OCI-LY7 (cell line): Measurements from ENCODE around the gene OTOP3. TPM values are rescaled to one million over a fixed set of nuclear protein-coding genes. Genes with fewer than 3 reads are reported as not detected.

ENCODE experiments used
- BruUV-seq: library from RNA; stranded (reverse); fragments of 400-500 nt; replicated peaks from 2 replicates; lab custom pipeline; 2021; lab: Mats Ljungman, UMichigan
- CTCF ChIA-PET: fragments of 300-600 bp; sonication (Branson Sonifier 250); formaldehyde crosslinking; loops from one replicate; lab custom pipeline; 2022; ENCODE audit warnings: antibody characterized with exemption; ENCODE audit not compliant: unreplicated experiment; lab: Charles Lee
- POLR2A ChIA-PET: fragments of 300-600 bp; sonication (Branson Sonifier 250); formaldehyde crosslinking; loops from one replicate; lab custom pipeline; 2022; ENCODE audit warnings: antibody characterized with exemption; lab: Charles Lee
- DNase-seq: peaks from one replicate; pipeline ENCODE4 v3.0.0-alpha.2; 2015; ENCODE audit warnings: low spot score
- H2AFZ ChIP-seq: fragments of 200-600 bp; sonication (generic), shearing (Covaris generic); 2 replicates; pipeline ENCODE4 v1.6.1; 2014; ENCODE audit warnings: mild to moderate bottlenecking, antibody characterized with exemption, low read length, moderate library complexity
- H3K27ac ChIP-seq: fragments of 200-600 bp; sonication (generic); 2 replicates; pipeline ENCODE4 v1.5.1; 2014; ENCODE audit warnings: mixed run types, low read depth, mild to moderate bottlenecking, moderate library complexity, low read length, inconsistent platforms; ENCODE audit not compliant: poor library complexity, severe bottlenecking
- H3K36me3 ChIP-seq: fragments of 200-600 bp; sonication (generic); 2 replicates; pipeline ENCODE4 v1.6.1; 2014; ENCODE audit warnings: mild to moderate bottlenecking, antibody characterized with exemption, low read length, moderate library complexity, mixed read lengths; ENCODE audit not compliant: insufficient read depth
- H3K4me1 ChIP-seq: fragments of 200-600 bp; sonication (generic); 2 replicates; pipeline ENCODE4 v1.5.1; 2014; ENCODE audit warnings: mild to moderate bottlenecking, low read length; ENCODE audit not compliant: insufficient read depth, poor library complexity, severe bottlenecking
- H3K4me2 ChIP-seq: fragments of 200-600 bp; sonication (generic); 2 replicates; pipeline ENCODE4 v1.6.1; 2014; ENCODE audit warnings: mild to moderate bottlenecking, low read length
- H3K4me3 ChIP-seq: fragments of 200-600 bp; sonication (generic); 2 replicates; pipeline ENCODE4 v1.5.1; 2014; ENCODE audit warnings: mild to moderate bottlenecking, low read depth, low read length; ENCODE audit not compliant: poor library complexity, severe bottlenecking
- H3K79me2 ChIP-seq: fragments of 200-600 bp; sonication (generic); 2 replicates; pipeline ENCODE4 v1.6.1; 2016; ENCODE audit warnings: low read depth, mild to moderate bottlenecking, low read length, moderate library complexity, mixed read lengths; ENCODE audit not compliant: insufficient read depth
- H3K9me2 ChIP-seq: fragments of 200-600 bp; sonication (generic); 2 replicates; pipeline ENCODE4 v1.6.1; 2016; ENCODE audit warnings: mild to moderate bottlenecking, low read length, mixed read lengths; ENCODE audit not compliant: insufficient read depth
- H3K9me3 ChIP-seq: fragments of 200-600 bp; sonication (generic); 2 replicates; pipeline ENCODE4 v1.6.1; 2014; ENCODE audit warnings: mild to moderate bottlenecking, mixed run types, low read length, mixed read lengths
- H4K20me1 ChIP-seq: fragments of 200-600 bp; sonication (generic); 2 replicates; pipeline ENCODE4 v1.6.1; 2014; ENCODE audit warnings: mild to moderate bottlenecking, antibody characterized with exemption, low read length, moderate library complexity, mixed read lengths; ENCODE audit not compliant: insufficient read depth
- CTCF ChIP-seq: fragments of 200-600 bp; sonication (generic); conservative IDR thresholded peaks from 2 replicates; pipeline ENCODE4 v1.5.1; 2014; ENCODE audit warnings: mild to moderate bottlenecking, antibody characterized with exemption, low read length, moderate library complexity, mixed read lengths
- EZH2phosphoT487 ChIP-seq: fragments of 200-600 bp; sonication (generic); IDR thresholded peaks from 2 replicates; pipeline ENCODE4 v1.6.1; 2018; ENCODE audit warnings: low read depth, borderline replicate concordance, mild to moderate bottlenecking, mixed run types, antibody characterized with exemption, low read length, moderate library complexity, mixed read lengths
- intact Hi-C: fragments of 100-400 bp; cut with micrococcal nuclease; formaldehyde crosslinking; loops from one replicate; pipeline ENCODE4 v1.10.0; 2022; ENCODE audit not compliant: unreplicated experiment
- total RNA-seq, 2 experiments: library from RNA; depleted of rRNA in 1 of 2; stranded (reverse); fragments of >200 nt in 1 of 2; shearing (Covaris generic) in 1 of 2; gene quantifications; 2 replicates each; pipeline ENCODE4 v1.2.3, GENCODE V29; 2014 to 2022

OTOP3 gene
- total RNA-seq, 2 experiments from 2014 or later, result not detected

- Histone ChIP-seq H3K4me1 (no peaks in the 10 kb centered on the region), H3K4me3 (no peak overlapping the region), H4K20me1 (no peaks in the 10 kb centered on the region), H3K79me2 (no peaks in the 10 kb centered on the region), H3K9me2 (no peaks in the 10 kb centered on the region), H3K4me2 (no peak overlapping the region), H3K27ac (no peak overlapping the region), H3K36me3 (no peaks in the 10 kb centered on the region), H2AFZ (no peak overlapping the region), H3K9me3 (no peaks in the 10 kb centered on the region)
- no TSS peak for BruUV-seq
- CTCF ChIA-PET, result no interaction called here
- TF ChIP-seq CTCF, result no peak
- intact Hi-C loops, result no loop called here
- POLR2A ChIA-PET, result interaction anchor here (0.6 to 1.8 kb wide), 3 partner anchors 10 to 17 kb away, joined by 3 to 6 read pairs (median 3); partner anchors contain the start of gene FDXR
- no peak for DNase-seq
Observed at GRCh38 chr17:74890554-74890953, 45.1 kb upstream of the OTOP3 start.

GRCh38 chr17:74892013-74892841 is 43.5 kb upstream of the OTOP3 start:
- H3K9me2 ChIP-seq, result no peaks in the 10 kb centered on the region

More at GRCh38 chr17:74892013-74892841, 43.5 kb upstream of the OTOP3 start:
- no peak for DNase-seq
- TF ChIP-seq EZH2phosphoT487 (no peak), CTCF (no peak)
- H3K36me3 ChIP-seq, result no peaks in the 10 kb centered on the region
- no peaks in the 10 kb centered on the region for H3K79me2 ChIP-seq
- no peak overlapping the region for H2AFZ ChIP-seq
- no peaks in the 10 kb centered on the region for H3K4me1 ChIP-seq
- H3K27ac ChIP-seq, result no peak overlapping the region
- ChIA-PET POLR2A (no interaction called here), CTCF (no interaction called here)
- H3K4me2 ChIP-seq, result no peak overlapping the region
- no peaks in the 10 kb centered on the region for H3K9me3 ChIP-seq
- no TSS peak for BruUV-seq
- H3K4me3 ChIP-seq, result no peak overlapping the region
- no peaks in the 10 kb centered on the region for H4K20me1 ChIP-seq
- intact Hi-C loops, result no loop called here
